GM11168 (cell line): Measurements from ENCODE around the gene STARD3.

Source experiments
- in situ Hi-C: fragments of 300-500 bp; cut with MboI; formaldehyde crosslinking; loops from one replicate; pipeline ENCODE4 v1.12.0; 2022; ENCODE audit warnings: low sequenced_read_pairs; ENCODE audit not compliant: unreplicated experiment

Gene STARD3

DNA sequence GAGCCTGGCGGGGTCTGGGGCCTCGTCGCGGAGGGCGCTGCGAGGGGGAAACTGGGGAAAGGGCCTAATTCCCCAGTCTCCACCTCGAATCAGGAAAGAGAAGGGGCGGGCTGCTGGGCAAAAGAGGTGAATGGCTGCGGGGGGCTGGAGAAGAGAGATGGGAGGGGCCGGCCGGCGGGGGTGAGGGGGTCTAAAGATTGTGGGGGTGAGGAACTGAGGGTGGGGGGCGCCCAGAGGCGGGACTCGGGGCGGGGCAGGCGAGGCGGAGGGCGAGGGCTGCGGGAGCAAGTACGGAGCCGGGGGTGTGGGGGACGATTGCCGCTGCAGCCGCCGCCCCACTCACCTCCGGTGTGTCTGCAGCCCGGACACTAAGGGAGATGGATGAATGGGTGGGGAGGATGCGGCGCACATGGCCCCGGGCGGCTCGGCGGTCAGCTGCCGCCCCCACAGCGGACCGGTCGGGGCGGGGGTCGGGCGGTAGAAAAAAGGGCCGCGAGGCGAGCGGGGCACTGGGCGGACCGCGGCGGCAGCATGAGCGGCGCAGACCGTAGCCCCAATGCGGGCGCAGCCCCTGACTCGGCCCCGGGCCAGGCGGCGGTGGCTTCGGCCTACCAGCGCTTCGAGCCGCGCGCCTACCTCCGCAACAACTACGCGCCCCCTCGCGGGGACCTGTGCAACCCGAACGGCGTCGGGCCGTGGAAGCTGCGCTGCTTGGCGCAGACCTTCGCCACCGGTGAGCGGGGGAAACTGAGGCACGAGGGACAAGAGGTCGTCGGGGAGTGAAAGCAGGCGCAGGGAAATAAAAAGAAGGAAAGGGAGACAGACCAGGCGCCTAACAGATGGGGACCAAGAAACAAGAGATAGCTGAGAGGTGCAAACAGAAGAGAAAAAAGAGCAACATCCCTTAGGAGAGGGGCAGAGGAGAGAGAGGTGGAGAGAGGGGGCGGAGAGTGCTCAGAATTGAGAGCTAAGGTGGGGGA is 31.3 kb downstream of the STARD3 start, which contains the start of gene PNMT:
Gene PNMT (plus strand): TSS at position 509 of the 980 bp plus-strand sequence. CDS start 23 bp downstream, at position 532.
- in situ Hi-C loops, result no loop called here

DNA sequence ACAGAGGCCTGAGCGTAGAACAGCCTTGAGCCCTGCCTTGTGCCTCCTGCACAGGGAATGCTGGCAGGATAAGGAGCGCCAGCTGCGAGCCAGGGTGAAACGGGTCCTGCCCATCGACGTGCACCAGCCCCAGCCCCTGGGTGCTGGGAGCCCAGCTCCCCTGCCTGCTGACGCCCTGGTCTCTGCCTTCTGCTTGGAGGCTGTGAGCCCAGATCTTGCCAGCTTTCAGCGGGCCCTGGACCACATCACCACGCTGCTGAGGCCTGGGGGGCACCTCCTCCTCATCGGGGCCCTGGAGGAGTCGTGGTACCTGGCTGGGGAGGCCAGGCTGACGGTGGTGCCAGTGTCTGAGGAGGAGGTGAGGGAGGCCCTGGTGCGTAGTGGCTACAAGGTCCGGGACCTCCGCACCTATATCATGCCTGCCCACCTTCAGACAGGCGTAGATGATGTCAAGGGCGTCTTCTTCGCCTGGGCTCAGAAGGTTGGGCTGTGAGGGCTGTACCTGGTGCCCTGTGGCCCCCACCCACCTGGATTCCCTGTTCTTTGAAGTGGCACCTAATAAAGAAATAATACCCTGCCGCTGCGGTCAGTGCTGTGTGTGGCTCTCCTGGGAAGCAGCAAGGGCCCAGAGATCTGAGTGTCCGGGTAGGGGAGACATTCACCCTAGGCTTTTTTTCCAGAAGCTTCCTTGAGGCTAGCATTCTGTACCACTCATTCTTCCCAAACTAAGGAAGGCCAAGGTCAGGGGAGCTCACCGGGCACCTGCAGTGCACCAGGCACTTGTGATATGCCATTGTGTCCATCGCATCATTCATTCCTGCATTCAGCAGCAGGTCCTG is 33.2 kb downstream of the STARD3 start:
- in situ Hi-C loops, result loop anchor here (5.0 kb wide), 1 partner anchor 48 kb away; no protein-coding TSS in a partner anchor

- in situ Hi-C loops, result loop anchor here (5.0 kb wide), 1 partner anchor 48 kb away; no protein-coding TSS in a partner anchor
Measured at GRCh38 chr17:39670746-39671145, 33.8 kb downstream of the STARD3 start.

- in situ Hi-C loops, result loop anchor here (5.0 kb wide), 1 partner anchor 50 kb away; no protein-coding TSS in a partner anchor
Measured at GRCh38 chr17:39671651-39672521, 34.9 kb downstream of the STARD3 start.

DNA sequence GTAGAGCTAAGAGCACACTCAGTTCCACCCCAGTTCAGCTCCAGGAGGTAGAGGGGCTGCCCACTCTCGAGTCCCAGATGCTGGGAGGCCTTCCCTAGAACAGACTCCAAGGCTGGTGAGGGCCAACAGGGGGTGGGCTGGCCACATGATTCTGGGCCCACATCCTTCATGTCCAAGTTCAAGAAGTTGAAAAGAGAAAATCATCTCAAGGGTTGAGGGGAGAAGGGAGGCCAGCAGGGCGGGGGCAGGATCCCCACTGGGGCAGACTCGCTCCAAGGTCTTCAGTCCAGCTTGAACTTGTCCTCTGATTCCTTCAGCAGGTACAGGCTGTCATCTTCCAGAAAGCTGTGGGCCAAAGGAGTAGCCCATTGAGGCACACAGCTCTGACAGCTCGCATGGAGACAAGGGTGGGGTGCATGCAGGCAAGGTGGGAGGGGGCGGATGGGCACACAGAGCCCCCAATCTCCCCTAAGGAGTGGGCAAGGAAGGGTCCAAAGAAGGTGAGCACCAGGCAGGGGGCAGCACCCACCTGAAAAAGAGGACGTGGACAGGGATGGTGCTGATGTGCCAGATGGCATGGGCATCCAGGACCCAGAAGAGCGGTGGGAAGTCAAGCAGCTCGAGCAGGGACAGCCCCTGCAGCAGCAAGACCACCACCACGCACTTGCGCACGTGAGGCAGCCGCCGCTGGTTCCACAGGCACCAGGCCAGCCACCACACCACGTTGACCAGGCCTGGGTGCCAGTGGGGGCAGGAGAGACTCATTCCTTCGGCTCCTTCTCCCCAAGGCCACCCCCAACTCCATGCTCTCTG is 35.8 kb downstream of the STARD3 start:
- in situ Hi-C loops, result loop anchor here (5.0 kb wide), 1 partner anchor 50 kb away; no protein-coding TSS in a partner anchor

DNA sequence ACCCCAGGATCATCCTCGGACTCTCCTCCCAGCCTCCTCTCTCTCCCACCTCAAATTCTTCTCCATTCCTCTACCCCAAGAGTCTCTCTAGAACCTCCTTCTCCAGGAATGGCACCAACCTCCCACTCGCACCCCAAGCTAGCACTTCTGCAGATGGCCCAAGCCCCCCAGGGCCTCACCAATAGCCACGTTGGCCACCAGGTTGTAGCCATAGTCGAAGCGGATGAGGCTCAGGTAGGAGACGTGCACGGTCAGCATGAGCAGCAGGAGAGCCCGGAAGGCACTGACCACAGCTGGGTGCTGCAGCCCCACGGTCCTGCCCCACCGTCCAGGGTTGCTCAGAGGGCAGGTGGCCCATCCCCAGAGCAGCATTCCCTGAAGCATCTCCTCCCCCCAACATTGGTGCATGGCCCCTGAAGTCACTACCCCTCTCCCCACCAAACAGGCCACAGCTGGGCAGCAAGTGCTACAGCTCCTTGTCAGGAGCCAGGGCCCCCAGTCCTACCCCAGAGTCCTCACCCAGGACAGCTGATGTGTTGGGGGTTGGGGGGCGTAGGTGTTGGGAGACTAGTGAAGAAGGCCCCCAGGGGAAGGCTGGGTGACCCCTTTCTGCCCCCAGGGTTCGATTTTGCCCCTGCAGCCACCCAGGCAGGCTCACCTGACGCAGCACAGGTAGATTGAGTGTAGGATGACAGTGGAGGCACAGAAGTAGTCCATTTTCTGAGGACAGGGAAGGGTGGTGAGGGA is 36.6 kb downstream of the STARD3 start:
- in situ Hi-C loops, result loop anchor here (5.0 kb wide), 1 partner anchor 51 kb away; no protein-coding TSS in a partner anchor

GRCh38 chr17:39674179-39674578 is 37.2 kb downstream of the STARD3 start:
- in situ Hi-C loops, result loop anchor here (5.0 kb wide), 1 partner anchor 52 kb away; no protein-coding TSS in a partner anchor

GRCh38 chr17:39674702-39675389 is 37.9 kb downstream of the STARD3 start:
- in situ Hi-C loops, result loop anchor here (5.0 kb wide), 1 partner anchor 53 kb away; no protein-coding TSS in a partner anchor

- in situ Hi-C loops, result no loop called here
Measured at GRCh38 chr17:39675390-39676082, 38.6 kb downstream of the STARD3 start.

- in situ Hi-C loops, result no loop called here
Measured at GRCh38 chr17:39676198-39676819, 39.4 kb downstream of the STARD3 start.

DNA sequence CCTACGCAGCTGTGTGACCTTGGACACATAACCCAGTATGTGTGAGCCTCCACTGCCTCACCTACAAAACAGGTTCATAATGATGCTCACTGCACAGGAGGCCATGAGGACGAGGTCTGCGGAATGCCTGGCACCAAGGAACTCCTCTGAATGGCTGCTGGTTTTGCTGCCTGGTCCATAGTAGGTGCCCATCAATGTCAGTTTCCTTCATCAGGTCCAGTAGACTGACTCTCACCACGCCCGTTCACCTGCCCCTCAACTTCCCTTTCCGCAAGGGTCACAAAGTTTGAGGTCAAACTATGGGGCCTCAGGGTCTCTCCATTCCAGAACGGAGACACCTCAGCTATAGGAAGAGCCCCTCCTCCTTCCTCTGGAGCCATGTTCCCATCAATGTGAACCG is 40.1 kb downstream of the STARD3 start:
- in situ Hi-C loops, result no loop called here

DNA sequence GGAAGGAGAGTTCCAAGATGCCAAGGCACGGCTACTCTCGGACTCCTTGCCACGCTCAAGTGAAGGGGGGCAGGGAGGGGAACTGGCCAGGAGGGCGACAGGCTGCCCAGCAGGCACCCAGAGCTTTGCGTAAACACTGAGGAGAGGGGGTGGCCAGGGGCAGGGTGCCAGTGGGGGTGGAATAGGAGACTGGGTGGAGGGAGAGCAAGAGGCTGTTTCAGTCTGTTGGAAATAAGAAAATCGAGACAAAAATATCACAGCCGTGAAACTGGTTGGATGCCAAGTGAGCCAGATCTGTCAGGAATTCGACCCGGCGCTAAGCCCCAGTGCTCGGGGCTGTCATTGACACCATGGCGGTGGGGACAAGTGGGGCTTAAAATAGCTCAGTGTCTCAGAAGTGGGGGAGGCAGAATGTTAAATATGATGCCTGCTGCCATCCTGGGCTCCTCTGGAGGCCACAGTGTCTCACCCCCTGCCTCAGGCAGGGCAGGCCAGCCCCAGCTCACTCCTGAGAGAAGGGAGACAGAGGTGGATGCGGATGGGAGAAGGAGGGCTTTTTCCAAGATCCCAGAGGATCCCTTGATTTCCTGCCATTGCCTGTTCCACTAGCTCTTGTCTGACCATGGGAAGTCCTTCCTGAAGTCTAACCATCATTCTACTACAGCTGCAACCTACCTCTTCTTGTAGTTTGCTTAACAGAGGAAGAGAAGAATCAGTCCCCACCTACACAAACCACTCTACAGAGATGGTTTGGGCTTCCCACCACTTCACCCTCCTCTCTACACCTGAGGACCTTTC is 40.8 kb downstream of the STARD3 start:
- in situ Hi-C loops, result no loop called here

DNA sequence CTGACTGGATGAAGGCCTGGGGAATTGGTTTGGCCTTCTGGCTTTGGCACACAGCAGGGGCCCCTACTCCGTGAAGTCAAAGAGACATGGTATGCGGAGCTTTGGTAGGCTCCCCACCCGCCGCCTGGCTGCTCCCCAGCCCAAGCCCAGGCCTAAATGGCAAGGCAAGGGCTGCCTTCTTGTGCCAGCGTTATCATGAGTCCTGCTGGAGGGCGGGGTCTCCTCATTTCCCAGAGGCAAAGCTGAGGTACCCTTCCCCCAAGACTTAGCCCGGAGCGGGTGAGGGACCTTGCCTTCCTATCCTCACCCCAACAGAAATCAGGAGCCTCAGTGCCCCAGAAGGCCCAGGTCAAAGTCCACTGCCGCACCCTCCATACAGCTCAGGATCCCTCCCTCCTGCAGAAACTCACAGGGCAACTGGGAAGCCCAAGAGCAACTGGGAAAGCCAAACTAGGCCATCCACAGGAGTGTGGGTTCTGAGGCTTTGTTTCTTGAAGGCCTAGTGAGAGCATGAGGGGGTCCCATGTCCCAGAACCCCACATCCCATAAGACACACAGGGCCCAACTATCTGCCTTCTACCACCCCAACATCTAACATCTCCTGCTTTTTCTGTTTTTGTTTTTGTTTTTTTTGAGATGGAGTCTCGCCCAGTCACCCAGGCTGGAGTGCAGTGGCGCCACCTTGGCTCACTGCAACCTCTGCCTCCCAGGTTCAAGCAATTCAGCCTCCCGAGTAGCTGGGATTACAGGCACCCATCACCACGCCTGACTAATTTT is 41.6 kb downstream of the STARD3 start:
- in situ Hi-C loops, result no loop called here

GRCh38 chr17:39679521-39680192 is 42.7 kb downstream of the STARD3 start:
- in situ Hi-C loops, result no loop called here
